NCI-H146 (cell line): Measurements from ENCODE around the gene SHISAL2B.
"Not testable (repeated sequence)": the region's sequence is repeated elsewhere in the genome, so short reads cannot be mapped to it uniquely, and the experiment has no call there.

ENCODE experiments used
- DNase-seq: peaks from one replicate; lab custom pipeline; 2025; lab: John Stamatoyannopoulos, UW

Gene SHISAL2B

GRCh38 chr5:64696414-64696813 lies 6.1 kb downstream of the SHISAL2B start:
- DNase-seq = not testable (repeated sequence)

- no peak for DNase-seq
Measured at GRCh38 chr5:64700765-64701164, 10.5 kb downstream of the SHISAL2B start.

GRCh38 chr5:64706074-64706473 lies 15.8 kb downstream of the SHISAL2B start:
- DNase-seq = not testable (repeated sequence)

- no peak for DNase-seq
Measured at GRCh38 chr5:64707191-64707590, 16.9 kb downstream of the SHISAL2B start.

GRCh38 chr5:64714495-64714894 lies 24.2 kb downstream of the SHISAL2B start:
- DNase-seq = not testable (repeated sequence)

GRCh38 chr5:64722588-64722987 lies 32.3 kb downstream of the SHISAL2B start:
- no peak for DNase-seq

- DNase-seq = no peak
Measured at GRCh38 chr5:64727150-64727549, 36.8 kb downstream of the SHISAL2B start.

- no peak for DNase-seq
Measured at GRCh38 chr5:64742411-64742810, 52.1 kb downstream of the SHISAL2B start.

GRCh38 chr5:64742821-64743220 lies 52.5 kb downstream of the SHISAL2B start:
- no peak for DNase-seq

GRCh38 chr5:64744914-64745313 lies 54.6 kb downstream of the SHISAL2B start:
- no peak for DNase-seq

- DNase-seq = no peak
Measured at GRCh38 chr5:64746446-64746845, 56.1 kb downstream of the SHISAL2B start.

GRCh38 chr5:64749385-64749784 lies 59.1 kb downstream of the SHISAL2B start:
- DNase-seq = no peak

GRCh38 chr5:64754066-64754465 lies 63.8 kb downstream of the SHISAL2B start:
- no peak for DNase-seq

- DNase-seq = no peak
Measured at GRCh38 chr5:64758901-64759300, 68.6 kb downstream of the SHISAL2B start.

GRCh38 chr5:64759960-64760660 lies 69.8 kb downstream of the SHISAL2B start:
- DNase-seq = no peak

GRCh38 chr5:64763948-64764503 lies 73.7 kb downstream of the SHISAL2B start:
- no peak for DNase-seq

GRCh38 chr5:64765804-64766504 lies 75.7 kb downstream of the SHISAL2B start:
- no peak for DNase-seq

- DNase-seq = no peak
Measured at GRCh38 chr5:64766941-64767340, 76.6 kb downstream of the SHISAL2B start.
